Natural killer cell treated with Interleukin-12 subunit alpha and Interleukin-12 subunit beta and Interleukin-15 and Interleukin-18, amount 100 ng/mL, for 72 hours (primary cell): ENCODE measurements around the gene C3AR1. TPM values are rescaled to one million over a fixed set of nuclear protein-coding genes. Genes with fewer than 3 reads are reported as not detected.

Source experiments
- ATAC-seq, 2 donors: fragments of 150-1000 bp; cut with Tn5 transposase in 1 of 2; sonication (Bioruptor Pico), chemical (Tn5 transposase) in 1 of 2; 2 replicates each; pipeline ENCODE4 v1.10.0; 2021
- DNase-seq: peaks from one replicate; pipeline ENCODE4 v3.0.0; 2022; ENCODE audit warnings: low spot score
- H3K27ac Mint-ChIP-seq, 2 donors: 1 replicate in 1 of 2; 2 replicates in 1 of 2; pipeline ENCODE4 v1.8.0; 2022; ENCODE audit warnings: mixed read lengths in 2 of 2, mild to moderate bottlenecking in 1 of 2, moderate library complexity in 1 of 2
- H3K27me3 Mint-ChIP-seq, 2 donors: 1 replicate in 1 of 2; 2 replicates in 1 of 2; pipeline ENCODE4 v1.8.0; 2022; ENCODE audit warnings: mixed read lengths in 2 of 2
- H3K36me3 Mint-ChIP-seq: one replicate; pipeline ENCODE4 v1.8.0; 2022; ENCODE audit warnings: mixed read lengths
- H3K4me1 Mint-ChIP-seq, 2 donors: 1 replicate in 1 of 2; 2 replicates in 1 of 2; pipeline ENCODE4 v1.8.0; 2022; ENCODE audit warnings: low read depth in 2 of 2, mixed read lengths in 2 of 2, mild to moderate bottlenecking in 1 of 2
- H3K4me3 Mint-ChIP-seq: one replicate; pipeline ENCODE4 v1.8.0; 2022; ENCODE audit warnings: mixed read lengths
- H3K9me3 Mint-ChIP-seq: 2 replicates; pipeline ENCODE4 v1.8.0; 2022; ENCODE audit warnings: mixed read lengths
- total RNA-seq, 2 donors: library from RNA; stranded (reverse); gene quantifications; one replicate each; pipeline ENCODE4 v1.2.3, GENCODE V29; 2022

Gene C3AR1
- total RNA-seq, 2 donors from 2014 or later, result 1.6 to 2.3 TPM

GRCh38 chr12:8047842-8048241 is 18.3 kb downstream of the C3AR1 start:
- Mint-ChIP-seq H3K27me3 (no peaks in the 10 kb centered on the region), H3K27ac (no peak overlapping the region), H3K4me1 (peaks cover 7 to 19% of the 10 kb centered on the region in 2 donors), H3K4me3 (no peak overlapping the region), H3K9me3 (no peaks in the 10 kb centered on the region), H3K36me3 (peaks cover 23% of the 10 kb centered on the region)
- DNase-seq, result no peak
- no peak for ATAC-seq

- ATAC-seq (peak; percentile 64 to 70), DNase-seq (peak; percentile 75)
- H3K27ac Mint-ChIP-seq, result no peak overlapping the region
- H3K36me3 Mint-ChIP-seq, result peaks cover 28% of the 10 kb centered on the region
- H3K4me3 Mint-ChIP-seq, result no peak overlapping the region
- peaks cover 7 to 19% of the 10 kb centered on the region in 2 donors for H3K4me1 Mint-ChIP-seq
- no peaks in the 10 kb centered on the region for H3K27me3 Mint-ChIP-seq
- H3K9me3 Mint-ChIP-seq, result no peaks in the 10 kb centered on the region
These were observed 19.9 kb downstream of the C3AR1 start for GRCh38 chr12:8045952-8046944.

- Mint-ChIP-seq H3K4me3 (no peak overlapping the region), H3K9me3 (no peaks in the 10 kb centered on the region), H3K36me3 (peaks cover 9% of the 10 kb centered on the region), H3K27me3 (no peaks in the 10 kb centered on the region), H3K27ac (no peak overlapping the region), H3K4me1 (peaks cover 30 to 36% of the 10 kb centered on the region in 2 donors)
- DNase-seq (no peak), ATAC-seq (no peak)
These were observed 25.4 kb downstream of the C3AR1 start for GRCh38 chr12:8040791-8041190.

- H3K4me3 Mint-ChIP-seq, result peak overlapping the region; percentile 56
- no peaks in the 10 kb centered on the region for H3K27me3 Mint-ChIP-seq
- H3K36me3 Mint-ChIP-seq, result peaks cover 5% of the 10 kb centered on the region
- H3K9me3 Mint-ChIP-seq, result no peaks in the 10 kb centered on the region
- H3K4me1 Mint-ChIP-seq, result peaks cover 48 to 56% of the 10 kb centered on the region in 2 donors
- H3K27ac Mint-ChIP-seq, result peak overlapping the region; percentile 4 to 58
- DNase-seq, result no peak
- peak; percentile 54 to 70 for ATAC-seq
These were observed 27.5 kb downstream of the C3AR1 start for GRCh38 chr12:8038659-8039114.

GRCh38 chr12:8037947-8038346 is 28.2 kb downstream of the C3AR1 start:
- Mint-ChIP-seq H3K36me3 (peaks cover 5% of the 10 kb centered on the region), H3K9me3 (no peaks in the 10 kb centered on the region), H3K4me3 (peak overlapping the region; percentile 56), H3K4me1 (peaks cover 52 to 63% of the 10 kb centered on the region in 2 donors), H3K27me3 (no peaks in the 10 kb centered on the region), H3K27ac (peak overlapping the region; percentile 4 to 58)
- DNase-seq, result no peak
- ATAC-seq, result no peak

GRCh38 chr12:8037046-8037663 is 29.0 kb downstream of the C3AR1 start:
- peak overlapping the region; percentile 9 for H3K4me3 Mint-ChIP-seq
- no peaks in the 10 kb centered on the region for H3K36me3 Mint-ChIP-seq
- H3K9me3 Mint-ChIP-seq, result no peaks in the 10 kb centered on the region
- peak overlapping the region; percentile 5 to 58 for H3K27ac Mint-ChIP-seq
- DNase-seq (no peak), ATAC-seq (no peak)
- peaks cover 53 to 63% of the 10 kb centered on the region in 2 donors for H3K4me1 Mint-ChIP-seq
- H3K27me3 Mint-ChIP-seq, result no peaks in the 10 kb centered on the region

GRCh38 chr12:8036346-8036745 is 29.8 kb downstream of the C3AR1 start:
- no peaks in the 10 kb centered on the region for H3K27me3 Mint-ChIP-seq
- H3K27ac Mint-ChIP-seq, result peak overlapping the region; percentile 5 to 58
- ATAC-seq (no peak), DNase-seq (no peak)
- H3K4me3 Mint-ChIP-seq, result peak overlapping the region; percentile 9
- H3K36me3 Mint-ChIP-seq, result no peaks in the 10 kb centered on the region
- no peaks in the 10 kb centered on the region for H3K9me3 Mint-ChIP-seq
- H3K4me1 Mint-ChIP-seq, result peaks cover 57 to 63% of the 10 kb centered on the region in 2 donors

GRCh38 chr12:8035440-8036010 is 30.6 kb downstream of the C3AR1 start:
- DNase-seq (no peak), ATAC-seq (no peak)
- Mint-ChIP-seq H3K4me1 (peaks cover 57 to 63% of the 10 kb centered on the region in 2 donors), H3K4me3 (no peak overlapping the region), H3K36me3 (no peaks in the 10 kb centered on the region), H3K9me3 (no peaks in the 10 kb centered on the region), H3K27me3 (no peaks in the 10 kb centered on the region), H3K27ac (peak overlapping the region; percentile 4 to 58)

- H3K9me3 Mint-ChIP-seq, result no peaks in the 10 kb centered on the region
- H3K27ac Mint-ChIP-seq, result peak overlapping the region; percentile 4 to 58
- no peaks in the 10 kb centered on the region for H3K27me3 Mint-ChIP-seq
- H3K36me3 Mint-ChIP-seq, result no peaks in the 10 kb centered on the region
- H3K4me3 Mint-ChIP-seq, result peak overlapping the region; percentile 89
- ATAC-seq (no peak), DNase-seq (no peak)
- H3K4me1 Mint-ChIP-seq, result peaks cover 57 to 63% of the 10 kb centered on the region in 2 donors
These were observed 31.4 kb downstream of the C3AR1 start for GRCh38 chr12:8034802-8035201.

- DNase-seq, result no peak
- H3K9me3 Mint-ChIP-seq, result no peaks in the 10 kb centered on the region
- peak; percentile 2 to 19 for ATAC-seq
- no peaks in the 10 kb centered on the region for H3K36me3 Mint-ChIP-seq
- H3K4me3 Mint-ChIP-seq, result peak overlapping the region; percentile 89
- H3K27ac Mint-ChIP-seq, result peak overlapping the region; percentile 36 to 75
- H3K4me1 Mint-ChIP-seq, result peaks cover 49 to 54% of the 10 kb centered on the region in 2 donors
- no peaks in the 10 kb centered on the region for H3K27me3 Mint-ChIP-seq
These were observed 32.8 kb downstream of the C3AR1 start for GRCh38 chr12:8033153-8034044.

GRCh38 chr12:8032242-8033152 is 33.7 kb downstream of the C3AR1 start, which contains the start of gene FOXJ2:
TSS of gene FOXJ2 (plus strand) at chr12:8032716. CDS start at chr12:8039833, 7,117 bp downstream.
- no peaks in the 10 kb centered on the region for H3K27me3 Mint-ChIP-seq
- peak; percentile 82 for DNase-seq
- H3K4me3 Mint-ChIP-seq, result peak within 1 kb of the TSS; percentile 89
- peak; percentile 94 for ATAC-seq
- peak within 1 kb of the TSS; percentile 36 to 86 for H3K27ac Mint-ChIP-seq
- no peaks in the 10 kb centered on the region for H3K36me3 Mint-ChIP-seq
- no peaks in the 10 kb centered on the region for H3K9me3 Mint-ChIP-seq
- H3K4me1 Mint-ChIP-seq, result peaks cover 43 to 49% of the 10 kb centered on the region in 2 donors

- Mint-ChIP-seq H3K36me3 (no peaks in the 10 kb centered on the region), H3K4me1 (peaks cover 41 to 42% of the 10 kb centered on the region in 2 donors), H3K27ac (peak overlapping the region; percentile 36 to 86), H3K4me3 (peak overlapping the region; percentile 89), H3K9me3 (no peaks in the 10 kb centered on the region), H3K27me3 (no peaks in the 10 kb centered on the region)
- no peak for ATAC-seq
- no peak for DNase-seq
These were observed 34.3 kb downstream of the C3AR1 start for GRCh38 chr12:8031872-8032241.
